Stimulated activated CD4-positive, alpha-beta T cell treated with anti-CD3 and anti-CD28 coated beads, Interleukin-4, amount 100 ng/mL, for 1 hour (primary cell): ENCODE measurements around the gene TET1.
"Not testable (repeated sequence)": the region's sequence is repeated elsewhere in the genome, so short reads cannot be mapped to it uniquely, and the experiment has no call there.

Experiments
- DNase-seq: peaks from one replicate; pipeline ENCODE4 v3.0.0-alpha.2; 2020

TET1 gene

GRCh38 chr10:68560186-68560942 lies at the start of gene TET1:
Gene TET1, plus strand, starts transcription at chr10:68560337. Its CDS starts 12,002 bp downstream, at chr10:68572339.
- DNase-seq: peak; percentile 26

- DNase-seq: not testable (repeated sequence)
Observed at GRCh38 chr10:68516216-68516615, 43.9 kb upstream of the TET1 start.

GRCh38 chr10:68516766-68517165 lies 43.4 kb upstream of the TET1 start:
- DNase-seq: no peak

- DNase-seq: no peak
Observed at GRCh38 chr10:68517188-68517587, 42.9 kb upstream of the TET1 start.

DNA sequence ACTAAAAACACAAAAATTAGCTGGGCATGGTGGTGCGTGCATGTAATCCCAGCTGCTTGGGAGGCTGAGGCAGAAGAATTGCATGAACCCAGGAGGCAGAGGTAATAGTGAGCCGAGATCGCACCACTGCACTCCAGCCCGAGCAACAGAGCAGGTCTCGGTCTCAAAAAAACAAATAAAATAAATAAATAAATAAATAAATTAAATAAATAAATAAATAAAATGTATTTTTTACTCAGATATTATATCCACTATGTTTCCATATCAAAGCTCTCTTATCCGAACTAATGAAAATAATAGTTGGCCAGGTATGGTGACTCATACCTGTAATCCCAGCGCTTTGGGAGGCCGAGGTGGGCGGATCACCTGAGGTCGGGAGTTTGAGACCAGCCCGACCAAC lies 41.5 kb upstream of the TET1 start:
- not testable (repeated sequence) for DNase-seq

DNA sequence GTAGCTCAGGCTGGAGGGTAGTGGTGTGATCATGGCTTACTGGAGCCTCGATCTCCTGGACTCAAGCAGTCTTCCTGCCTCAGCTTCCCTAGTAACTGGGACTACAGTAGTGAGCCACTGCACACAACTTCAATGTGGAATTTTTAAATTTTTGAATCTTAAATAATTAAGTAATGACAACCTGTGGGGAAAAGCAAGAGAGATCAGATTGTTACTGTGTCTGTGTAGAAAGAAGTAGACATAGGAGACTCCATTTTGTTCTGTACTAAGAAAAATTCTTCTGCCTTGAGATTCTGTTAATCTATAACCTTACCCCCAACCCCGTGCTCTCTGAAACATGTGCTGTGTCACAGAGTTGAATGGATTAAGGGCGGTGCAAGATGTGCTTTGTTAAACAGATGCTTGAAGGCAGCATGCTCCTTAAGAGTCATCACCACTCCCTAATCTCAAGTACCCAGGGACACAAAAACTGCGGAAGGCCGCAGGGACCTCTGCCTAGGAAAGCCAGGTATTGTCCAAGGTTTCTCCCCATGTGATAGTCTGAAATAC lies 34.6 kb upstream of the TET1 start:
- DNase-seq: not testable (repeated sequence)

DNA sequence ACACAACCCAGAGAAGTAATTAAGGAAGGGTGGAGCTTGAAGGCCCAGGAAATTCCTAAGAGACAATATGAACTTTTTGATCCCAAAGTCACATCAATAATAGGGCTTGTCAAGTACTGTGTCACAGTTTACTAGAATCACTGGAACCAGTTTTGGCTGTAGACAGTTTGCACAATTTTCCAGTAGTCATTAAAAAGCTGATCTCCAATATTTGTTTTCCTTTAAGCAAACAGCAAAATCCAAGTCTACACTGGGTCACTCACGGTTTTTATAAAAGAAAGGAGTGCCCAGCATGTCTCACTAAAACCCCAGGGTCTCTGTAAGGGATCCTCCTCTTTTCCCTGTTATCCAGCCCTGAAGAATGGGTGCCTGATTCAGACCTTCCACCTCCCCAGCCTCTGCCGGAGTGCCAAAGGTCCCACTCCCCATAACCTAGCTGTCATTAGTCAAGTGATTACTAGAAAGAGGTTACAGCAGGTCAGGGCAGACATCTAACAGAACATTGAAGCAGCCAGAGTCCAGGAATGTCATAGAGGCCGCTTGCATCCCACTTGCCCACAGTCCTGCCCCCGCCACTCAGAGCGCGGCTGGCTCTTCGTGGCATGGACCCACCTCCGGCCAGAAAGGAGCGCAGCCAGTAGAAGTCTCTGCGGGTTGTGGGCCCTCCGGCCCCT lies 33.4 kb upstream of the TET1 start:
- no peak for DNase-seq

GRCh38 chr10:68536973-68537372 lies 23.2 kb upstream of the TET1 start:
- DNase-seq: no peak

DNA sequence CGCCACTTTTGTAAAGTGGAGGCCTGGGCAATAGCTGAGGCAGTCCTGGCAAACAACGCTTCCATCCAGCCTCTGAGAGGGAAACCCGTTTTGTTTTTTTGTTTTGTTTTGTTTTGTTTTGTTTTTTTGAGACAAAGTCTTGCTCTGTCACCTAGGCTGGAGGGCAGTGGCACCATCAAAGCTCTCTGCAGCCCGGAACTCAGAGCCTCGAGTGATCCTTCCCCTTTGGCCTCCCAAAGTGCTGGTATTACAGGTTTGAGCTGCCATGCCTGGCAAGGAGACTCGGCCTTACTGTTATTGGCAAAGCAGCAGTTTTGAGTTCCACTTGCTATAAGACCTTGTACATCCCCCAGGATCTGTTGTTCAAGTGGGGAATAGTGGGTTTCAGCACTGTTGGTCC lies 22.3 kb upstream of the TET1 start:
- no peak for DNase-seq

DNA sequence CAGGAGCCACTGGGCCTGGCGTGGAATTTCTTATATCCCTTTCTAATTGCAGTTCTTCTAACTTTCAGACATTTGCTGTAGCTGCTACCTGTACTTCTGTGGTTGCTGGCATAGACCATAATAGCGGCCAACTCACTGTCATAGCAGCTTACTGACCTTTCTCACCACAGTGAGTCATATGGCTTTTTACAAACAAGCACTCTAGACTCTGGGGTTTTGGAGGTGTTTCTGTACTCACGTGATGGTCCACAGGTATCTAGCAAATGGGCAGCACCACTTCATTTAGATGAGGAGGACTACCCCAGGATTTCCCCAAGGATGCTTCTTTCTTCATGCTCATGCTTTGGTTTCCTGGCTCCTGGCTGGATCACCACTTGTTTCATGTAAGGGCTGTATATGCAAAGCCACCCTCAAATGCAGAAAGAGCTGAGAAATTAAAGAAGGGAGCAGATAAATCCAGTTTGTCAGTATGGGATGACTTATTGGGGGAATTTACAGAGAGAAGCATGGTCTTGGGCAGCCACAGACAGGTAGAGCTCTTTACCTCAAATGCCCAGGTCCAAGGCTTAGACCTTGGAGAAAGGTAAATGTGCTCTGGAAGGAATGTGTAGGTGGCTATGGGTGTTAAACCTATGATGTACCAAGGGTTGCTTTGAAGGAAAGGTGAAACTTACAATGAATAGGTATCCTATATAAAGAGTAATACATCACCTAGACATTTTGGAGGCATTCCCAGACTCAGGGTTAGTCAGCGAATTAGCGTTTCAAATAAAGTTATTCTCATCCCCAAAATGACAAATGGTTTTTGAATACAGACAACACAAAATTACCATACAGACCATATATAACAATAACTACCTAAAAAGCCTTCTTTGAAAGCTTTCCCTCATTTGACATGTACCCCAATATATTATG lies 16.9 kb upstream of the TET1 start:
- no peak for DNase-seq

- DNase-seq: no peak
Observed at GRCh38 chr10:68550747-68551411, 9.3 kb upstream of the TET1 start.

DNA sequence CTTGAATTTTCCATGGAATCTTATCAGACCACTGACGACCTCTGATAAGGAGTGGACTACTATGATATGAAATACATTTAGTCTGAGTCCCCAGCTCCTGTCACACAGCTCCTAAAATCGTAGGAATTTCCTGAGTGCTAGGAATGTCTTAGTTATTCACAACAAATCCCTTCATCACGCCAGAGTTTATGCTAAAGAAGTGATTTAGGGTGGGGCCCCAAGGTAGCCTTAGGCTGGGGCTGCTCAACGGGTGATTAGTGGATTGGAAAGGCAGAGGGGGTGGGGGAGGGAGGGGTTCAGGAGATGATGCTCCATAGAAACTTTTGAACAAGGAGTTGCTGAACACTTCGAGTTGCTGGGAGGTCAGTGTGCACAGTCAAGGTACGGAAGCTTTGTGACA lies 7.0 kb upstream of the TET1 start:
- DNase-seq: no peak

- DNase-seq: no peak
Observed at GRCh38 chr10:68553599-68553998, 6.5 kb upstream of the TET1 start.

- no peak for DNase-seq
Observed at GRCh38 chr10:68558478-68558877, 1.7 kb upstream of the TET1 start.

GRCh38 chr10:68559251-68559650 lies 886 bp upstream of the TET1 start:
- no peak for DNase-seq

DNA sequence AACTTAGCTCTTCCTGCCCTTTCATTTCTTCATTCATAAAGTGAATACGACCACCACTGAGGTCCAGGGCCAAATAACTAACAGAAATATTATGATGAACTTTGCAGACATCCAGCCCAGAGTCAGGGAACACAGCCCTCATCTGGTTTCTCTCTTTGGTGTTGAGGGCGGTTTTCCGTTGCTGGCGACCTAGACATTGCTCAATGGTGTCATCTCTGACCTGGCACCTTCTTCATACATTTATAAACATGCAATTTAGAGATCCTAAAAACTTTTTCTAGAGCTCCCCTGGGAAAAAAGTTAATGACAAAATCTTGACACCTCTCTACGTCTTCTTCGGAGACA lies 324 bp upstream of the TET1 start:
- DNase-seq: no peak

DNA sequence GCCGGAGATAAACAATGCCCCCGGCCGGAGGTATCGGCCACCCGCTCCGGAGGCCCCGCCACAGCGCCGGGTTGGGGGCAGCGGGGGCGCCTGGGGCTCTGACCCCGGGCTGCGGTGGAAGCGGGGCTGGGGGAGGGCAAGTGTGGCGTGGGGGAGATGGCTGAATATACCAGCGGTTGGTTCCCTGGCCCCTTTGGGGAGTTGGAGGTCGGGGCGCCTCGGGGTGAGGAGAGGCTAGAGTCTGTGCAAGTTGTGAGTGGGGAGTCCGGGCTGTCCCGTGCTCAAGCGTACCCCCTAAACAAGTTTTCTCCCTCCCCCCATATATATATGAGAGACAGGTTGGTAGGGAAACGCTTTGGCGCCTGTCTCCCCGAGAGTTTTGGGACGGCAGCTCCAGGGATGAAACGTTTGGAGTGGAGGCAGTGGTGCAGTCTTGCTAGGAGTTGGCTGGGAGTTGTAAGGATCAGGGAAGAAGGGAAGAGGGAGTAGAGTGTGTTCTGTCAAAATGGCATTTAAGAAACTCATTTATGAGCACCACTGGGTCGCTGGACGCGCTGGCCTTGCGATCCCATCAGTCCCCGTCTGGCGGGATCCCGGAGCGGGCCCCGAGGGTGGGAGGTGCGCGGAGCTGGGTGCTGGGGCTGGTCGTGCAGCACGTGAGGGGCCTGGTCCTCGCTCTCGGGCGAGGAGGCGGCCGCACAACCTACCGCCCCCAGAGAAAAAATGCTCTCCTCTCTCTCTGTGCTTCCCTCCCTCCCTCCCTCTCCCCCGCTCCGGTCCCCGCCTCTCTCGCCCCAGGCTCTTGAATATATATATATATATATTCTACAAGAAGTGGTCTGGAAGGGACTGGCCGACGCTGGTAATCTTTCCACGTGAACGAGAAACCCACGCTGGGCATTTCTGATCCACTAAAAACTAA lies 1.1 kb downstream of the TET1 start:
- DNase-seq: peak; percentile 4

GRCh38 chr10:68561865-68562649 lies 1.9 kb downstream of the TET1 start:
- DNase-seq: no peak

DNA sequence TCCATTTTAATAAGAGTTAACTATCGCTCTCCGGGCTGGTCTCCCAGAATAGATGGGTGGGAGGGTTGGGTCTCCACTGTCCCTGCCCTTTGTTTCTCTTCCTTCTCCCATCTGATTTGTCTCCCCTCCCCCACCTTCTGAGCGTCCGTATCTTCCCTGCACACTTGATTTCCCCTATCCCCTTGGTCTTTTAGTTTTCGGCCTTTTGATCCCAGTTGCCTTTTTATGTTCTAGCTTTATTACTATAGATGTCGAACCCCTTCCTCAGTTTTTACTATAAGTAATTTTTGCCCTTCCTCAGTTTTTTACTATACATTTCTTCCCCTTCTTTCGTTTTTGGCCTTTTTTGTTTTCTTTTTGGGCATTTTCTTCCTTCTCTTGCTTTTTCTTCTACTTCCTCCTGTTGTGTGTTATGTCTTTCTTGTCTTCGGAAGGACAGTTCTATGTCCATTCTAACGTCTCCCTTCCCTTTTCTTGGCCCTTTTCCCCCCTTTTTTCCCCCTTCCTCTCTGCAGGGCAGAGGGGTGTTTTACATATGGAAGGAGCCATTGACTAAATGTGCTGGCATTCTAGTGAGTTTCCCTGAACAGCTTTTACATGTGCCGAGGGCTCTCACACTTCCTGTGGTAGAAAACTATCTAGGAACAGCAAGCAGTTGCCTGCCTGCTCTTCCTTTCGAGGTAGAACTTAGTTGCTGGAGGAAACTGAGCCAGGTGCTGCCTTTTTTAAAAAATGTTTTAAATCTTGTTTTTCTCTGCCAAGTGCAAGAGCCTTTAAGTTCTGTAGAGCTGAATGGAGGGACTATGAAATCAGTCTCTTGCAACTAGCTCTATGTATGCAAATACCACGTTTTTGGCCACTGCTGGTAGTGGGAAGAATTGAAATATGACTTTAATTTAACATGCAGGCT lies 2.8 kb downstream of the TET1 start:
- no peak for DNase-seq

- DNase-seq: no peak
Observed at GRCh38 chr10:68564712-68565111, 4.6 kb downstream of the TET1 start.
